Fibroblast of peridontal ligament (primary cell): ENCODE results near the gene S100A5.
"Not testable (repeated sequence)": the region's sequence is repeated elsewhere in the genome, so short reads cannot be mapped to it uniquely, and the experiment has no call there.

Source experiments
- DNase-seq: peaks from one replicate; pipeline ENCODE4 v3.0.0-alpha.2; 2010; ENCODE audit errors: extremely low read depth

S100A5 gene

DNA sequence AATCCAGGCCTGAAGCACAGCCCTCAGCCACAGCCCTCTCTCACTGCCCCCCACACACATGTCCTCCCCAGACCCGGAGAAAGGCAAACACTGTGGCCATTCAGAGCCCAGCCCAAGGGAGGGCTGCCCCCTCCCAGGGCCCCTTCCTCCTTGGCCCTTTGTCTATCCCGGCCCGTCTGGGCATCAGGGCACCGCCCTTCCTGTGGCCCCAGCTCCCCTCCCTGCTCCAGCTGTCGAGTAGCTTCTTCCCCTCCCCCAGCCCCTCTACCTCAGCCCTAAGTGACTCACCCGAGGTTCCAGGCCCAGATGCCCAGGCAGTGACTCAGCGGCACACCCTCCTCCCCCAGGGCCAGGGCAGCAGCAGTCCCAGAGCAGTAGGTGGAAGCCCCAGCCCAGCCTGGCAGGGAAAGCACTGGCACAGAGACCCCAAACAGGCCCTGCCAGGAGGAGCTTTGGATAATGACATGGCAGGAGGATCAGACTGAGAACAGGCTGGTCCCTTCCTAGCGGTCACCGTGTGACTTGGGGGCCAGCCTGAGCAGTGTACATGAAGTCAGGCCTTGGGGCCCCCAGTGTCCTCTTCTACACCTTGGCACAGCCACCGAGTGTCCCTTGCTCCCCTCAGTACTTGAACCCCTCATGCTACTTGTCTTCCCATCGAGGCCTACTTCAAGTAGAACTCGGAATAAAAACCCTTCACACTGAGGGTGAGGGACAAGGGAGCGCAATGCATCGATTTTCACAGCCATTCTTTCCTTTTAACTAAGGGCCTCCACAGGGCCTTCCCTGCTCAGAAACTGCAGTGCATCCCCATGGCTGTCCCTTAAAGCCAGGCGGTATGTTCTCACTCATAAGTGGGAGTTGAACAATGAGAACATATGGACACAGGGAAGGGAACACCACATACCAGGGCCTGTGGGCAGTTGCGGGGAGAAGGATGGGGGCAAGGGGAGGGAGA is 26.0 kb upstream of the S100A5 start:
- DNase-seq, result peak; percentile 96

DNA sequence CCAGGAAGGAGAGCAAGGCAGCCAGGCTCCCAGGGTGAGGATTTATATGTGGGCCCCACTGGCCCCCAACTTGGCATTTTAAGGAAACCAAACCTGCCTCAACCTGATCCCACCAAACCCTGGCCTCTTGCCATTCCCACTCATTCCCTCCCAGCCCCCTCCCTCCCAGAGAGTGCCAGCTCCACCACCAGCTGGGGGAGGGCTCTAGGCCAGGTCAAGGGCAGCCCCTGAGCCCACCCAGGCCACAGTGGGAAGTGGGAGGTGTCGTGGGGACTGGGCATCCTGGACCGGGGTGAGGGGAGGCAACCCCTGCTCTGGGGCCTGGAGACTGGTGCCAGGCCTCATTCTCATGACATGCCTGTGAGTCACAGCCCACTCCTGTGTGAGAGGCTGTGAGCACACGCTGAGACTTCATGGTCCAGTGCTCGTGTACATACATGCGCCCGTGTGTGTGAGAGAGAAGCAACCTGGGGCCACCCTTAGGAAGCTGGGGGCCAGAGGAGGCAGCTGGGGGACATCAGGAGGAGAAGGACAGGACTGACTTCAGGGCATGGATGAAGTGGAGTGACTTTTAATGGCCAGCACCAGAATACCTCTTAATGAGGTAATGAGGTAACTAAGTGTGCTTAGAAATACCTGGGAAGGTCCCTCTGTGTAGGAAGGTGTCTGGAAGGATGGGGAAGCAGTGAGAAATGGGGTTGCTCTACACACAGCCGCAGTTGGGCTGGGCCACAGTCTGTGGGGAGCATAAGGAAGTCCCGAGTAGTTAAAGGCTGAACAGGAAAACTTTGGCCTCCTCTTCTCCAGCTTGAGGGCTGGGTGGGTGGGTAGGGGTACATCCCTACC is 25.0 kb upstream of the S100A5 start, which contains the start of gene S100A2:
S100A2 (minus strand) TSS at position 316 of the 846 bp plus-strand sequence. CDS start 1,967 bp downstream, outside the sequence.
- DNase-seq, result peak; percentile 90

- DNase-seq, result no peak
Observed at GRCh38 chr1:153563991-153564390, 23.3 kb upstream of the S100A5 start.

- no peak for DNase-seq
Observed at GRCh38 chr1:153563483-153563901, 22.8 kb upstream of the S100A5 start.

GRCh38 chr1:153562021-153562420 is 21.3 kb upstream of the S100A5 start:
- DNase-seq, result not testable (repeated sequence)

DNA sequence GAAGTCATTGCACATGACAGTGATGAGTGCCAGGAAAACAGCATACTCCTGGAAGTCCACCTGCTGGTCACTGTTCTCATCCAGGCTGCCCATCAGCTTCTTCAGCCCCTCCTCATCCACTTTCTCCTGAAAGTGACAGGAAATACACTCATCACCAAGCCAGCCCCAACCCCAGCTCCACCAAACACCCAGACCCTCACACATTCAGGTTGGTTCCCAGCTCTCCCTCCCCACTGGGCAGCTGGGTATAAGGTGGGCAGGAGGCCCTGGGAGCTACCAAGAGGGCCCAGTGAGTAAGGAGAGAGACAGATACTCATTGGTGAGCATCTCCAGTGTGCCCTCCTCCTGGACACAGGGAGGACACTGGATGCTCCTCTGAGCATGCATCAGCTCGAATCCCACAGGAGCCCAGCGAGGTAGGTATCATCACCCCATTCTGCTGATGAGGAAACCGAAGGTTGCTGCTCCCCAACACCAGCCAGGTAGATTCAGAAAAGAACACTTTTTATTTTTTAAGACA is 20.8 kb upstream of the S100A5 start:
- no peak for DNase-seq

DNA sequence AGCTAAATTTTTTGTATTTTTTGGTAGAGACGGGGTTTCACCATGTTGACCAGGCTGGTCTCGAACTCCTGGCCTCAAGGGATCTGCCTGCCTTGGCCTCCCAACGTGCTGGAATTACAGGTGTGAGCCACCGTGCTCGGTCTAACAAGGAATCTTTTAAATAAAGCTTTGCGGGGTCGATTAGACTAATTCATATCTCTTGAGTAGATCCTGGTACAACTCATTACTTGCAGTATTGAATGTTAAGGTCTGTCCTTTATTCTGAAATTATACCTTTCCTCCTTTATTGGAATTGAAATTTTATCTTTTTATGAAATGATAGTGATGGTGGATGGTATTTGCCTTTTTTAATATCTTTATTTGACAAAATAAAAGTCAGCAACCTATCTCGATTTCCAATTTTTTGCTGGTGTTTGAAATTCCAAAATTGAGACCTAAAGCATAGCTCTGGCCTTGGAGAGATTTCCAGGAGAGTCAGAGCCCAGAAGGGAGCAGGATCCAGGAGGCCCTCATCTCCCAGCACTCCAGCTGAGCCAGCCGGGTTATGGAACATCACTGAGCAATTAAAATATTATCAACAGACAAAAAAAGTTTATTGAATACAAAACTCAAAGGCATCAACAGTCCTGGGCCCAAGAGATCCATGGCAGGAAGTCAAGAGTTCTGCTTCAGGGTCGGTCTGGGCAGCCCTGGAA is 20.2 kb upstream of the S100A5 start:
- DNase-seq, result no peak

- no peak for DNase-seq
Observed at GRCh38 chr1:153560241-153560640, 19.5 kb upstream of the S100A5 start.

DNA sequence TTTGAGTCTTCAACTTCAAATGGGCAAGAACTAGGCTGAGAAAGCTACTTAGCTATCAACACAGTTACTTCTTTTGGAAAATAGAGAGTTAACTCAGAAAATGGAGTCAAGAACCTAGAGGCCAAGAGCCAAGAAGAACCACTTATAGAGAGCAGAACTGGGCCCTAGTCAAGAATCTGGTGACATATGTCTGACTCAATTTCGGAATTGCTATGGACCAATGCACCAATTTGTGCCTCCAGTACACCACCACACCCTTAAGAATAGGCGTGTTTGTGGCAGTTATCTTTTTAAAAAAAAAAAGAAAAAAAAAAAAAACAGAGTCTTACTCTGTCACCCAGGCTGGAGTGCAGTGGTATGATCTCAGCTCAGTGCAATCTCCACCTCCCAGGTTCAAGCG is 17.1 kb upstream of the S100A5 start:
- no peak for DNase-seq

- no peak for DNase-seq
Observed at GRCh38 chr1:153556348-153556747, 15.6 kb upstream of the S100A5 start.

DNA sequence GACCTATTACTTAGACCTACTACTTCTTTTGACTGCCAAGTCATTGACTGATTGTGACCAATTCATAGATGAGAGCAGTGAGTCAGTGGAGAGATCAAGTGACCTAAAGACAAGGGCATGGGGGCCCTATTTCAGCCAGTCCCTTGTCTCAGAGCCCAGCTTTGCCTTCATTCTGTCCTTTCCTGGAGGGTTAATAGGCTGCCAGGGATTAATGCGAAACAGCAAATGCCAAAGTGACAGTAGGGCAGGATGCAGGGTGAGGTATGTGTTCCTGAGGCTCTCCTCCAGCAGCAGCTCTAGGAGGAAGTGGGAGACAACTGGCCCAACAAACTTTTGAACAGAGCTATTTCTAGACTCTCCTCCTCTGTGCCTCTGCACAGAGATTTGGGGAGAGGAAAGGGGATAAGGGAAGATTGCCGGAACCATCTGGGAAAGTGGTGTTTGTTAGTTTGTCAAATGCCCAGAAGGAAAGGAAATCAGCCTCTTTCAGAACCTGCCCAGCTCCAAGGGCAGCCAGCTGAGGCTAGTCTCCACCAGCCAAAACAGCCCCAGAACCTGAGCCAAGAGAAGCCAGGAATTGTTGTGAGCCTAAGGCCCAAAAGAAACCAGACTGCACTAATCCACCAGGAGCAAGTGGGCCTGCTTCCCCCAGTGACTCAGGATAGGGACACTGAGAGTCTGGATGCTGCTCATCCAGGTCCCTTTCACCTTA is 13.3 kb upstream of the S100A5 start:
- peak; percentile 36 for DNase-seq

DNA sequence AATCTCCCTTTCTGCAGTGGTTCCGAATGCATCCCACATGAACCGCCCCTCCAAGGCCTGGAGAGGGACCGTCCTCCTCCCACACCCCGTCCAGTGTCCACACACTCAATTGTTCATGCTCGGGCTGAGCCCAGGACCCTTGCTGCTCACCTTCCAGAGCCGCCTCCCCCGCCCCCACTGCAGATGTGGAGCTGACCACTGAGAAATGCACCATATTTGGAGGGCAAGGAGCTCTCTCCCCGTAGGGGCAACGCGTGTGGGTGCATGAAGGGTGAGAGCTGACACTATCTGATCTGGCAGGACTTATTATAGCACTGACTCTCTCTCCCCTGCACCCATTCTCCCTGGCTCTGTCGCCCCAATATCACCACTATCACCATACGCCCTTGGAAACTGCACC is 12.4 kb upstream of the S100A5 start:
- no peak for DNase-seq

GRCh38 chr1:153552335-153552734 is 11.6 kb upstream of the S100A5 start:
- DNase-seq, result no peak

- no peak for DNase-seq
Observed at GRCh38 chr1:153550827-153551500, 10.2 kb upstream of the S100A5 start.

GRCh38 chr1:153550398-153550758 is 9.6 kb upstream of the S100A5 start:
- no peak for DNase-seq

- DNase-seq, result no peak
Observed at GRCh38 chr1:153549741-153550397, 9.1 kb upstream of the S100A5 start.

DNA sequence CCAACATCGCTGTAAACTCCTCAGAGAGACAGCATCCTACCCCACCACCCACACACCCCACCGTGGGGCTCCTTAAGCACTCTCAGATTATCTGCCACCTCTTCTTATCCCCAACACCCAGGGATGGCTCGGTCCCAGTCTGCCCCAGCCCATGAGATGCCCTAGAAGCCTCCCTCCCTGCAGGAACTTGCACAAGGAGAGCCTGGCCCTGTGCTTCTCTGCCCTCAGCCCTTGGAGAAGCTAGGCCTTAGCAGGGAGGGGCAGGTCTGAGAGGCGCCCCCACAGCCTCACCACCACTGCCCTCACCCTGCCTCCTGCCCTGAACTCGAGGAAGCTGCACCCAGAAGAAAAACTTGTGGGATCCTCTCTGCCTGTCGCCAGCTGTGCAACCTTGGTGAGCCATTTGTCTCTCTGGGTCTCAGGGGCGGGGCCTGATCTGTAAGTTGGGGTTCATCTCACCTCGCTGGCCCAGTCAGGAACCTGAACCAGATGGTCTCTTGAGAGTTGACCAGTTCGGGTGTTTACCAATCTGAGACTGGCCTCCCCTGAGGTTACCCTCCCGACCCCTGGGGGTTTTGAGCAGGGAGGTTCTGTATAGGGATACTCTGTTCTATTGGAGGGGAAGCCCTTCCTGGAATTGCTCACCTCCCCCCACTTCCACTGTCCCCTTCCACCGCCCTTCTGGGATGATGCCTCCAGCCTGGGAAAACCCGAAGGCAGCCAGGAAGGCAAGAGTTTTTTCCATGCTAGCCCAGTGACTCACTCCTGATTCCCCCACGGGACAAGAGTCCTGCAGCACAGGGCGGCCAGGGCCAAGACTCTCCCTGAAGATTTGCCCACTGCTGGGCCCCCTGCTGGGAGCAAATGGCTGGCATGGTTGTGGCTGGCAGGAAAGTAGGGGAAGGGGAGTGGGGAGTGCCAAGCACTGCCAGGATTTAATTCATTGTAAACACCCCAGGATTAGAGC is 8.3 kb upstream of the S100A5 start, which contains the start of gene S100A3:
S100A3 (minus strand) TSS at position 537 of the 967 bp plus-strand sequence. CDS start 773 bp downstream, outside the sequence.
- DNase-seq, result peak; percentile 93
